WTC11 (cell line): ENCODE measurements around the gene GMIP.

Experiments used
- ATF3 ChIP-seq: sonication (generic); formaldehyde crosslinking; conservative IDR thresholded peaks from 2 replicates; pipeline ENCODE4 v1.8.1; 2022; ENCODE audit warnings: mild to moderate bottlenecking, missing genetic modification reagents
- CREB1 ChIP-seq: sonication (generic); formaldehyde crosslinking; IDR thresholded peaks from 2 replicates; pipeline ENCODE4 v1.8.0; 2023; ENCODE audit warnings: mild to moderate bottlenecking, missing genetic modification reagents
- CTCF ChIP-seq: fragments of 200-600 bp; IDR thresholded peaks from 2 replicates; pipeline ENCODE4 v1.8.0; 2022; ENCODE audit warnings: antibody characterized with exemption
- ETV6 ChIP-seq: sonication (generic); formaldehyde crosslinking; IDR thresholded peaks from 2 replicates; pipeline ENCODE4 v1.8.1; 2022; ENCODE audit warnings: mild to moderate bottlenecking, missing genetic modification reagents
- IRF1 ChIP-seq: sonication (generic); formaldehyde crosslinking; IDR thresholded peaks from 2 replicates; pipeline ENCODE4 v1.8.0; 2023; ENCODE audit warnings: missing genetic modification reagents
- IRF2 ChIP-seq: sonication (generic); formaldehyde crosslinking; IDR thresholded peaks from 2 replicates; pipeline ENCODE4 v1.8.0; 2022; ENCODE audit warnings: low read depth, missing genetic modification reagents, borderline replicate concordance
- JUN ChIP-seq: sonication (generic); formaldehyde crosslinking; IDR thresholded peaks from 2 replicates; pipeline ENCODE4 v1.8.0; 2023; ENCODE audit warnings: mild to moderate bottlenecking, missing genetic modification reagents
- MYBL2 ChIP-seq: sonication (generic); formaldehyde crosslinking; IDR thresholded peaks from 2 replicates; pipeline ENCODE4 v1.8.1; 2023; ENCODE audit warnings: mild to moderate bottlenecking, moderate library complexity, missing genetic modification reagents
- NFYB ChIP-seq: sonication (generic); formaldehyde crosslinking; conservative IDR thresholded peaks from 2 replicates; pipeline ENCODE4 v1.8.0; 2022; ENCODE audit warnings: low read depth, missing genetic modification reagents
- SP1 ChIP-seq: sonication (generic); formaldehyde crosslinking; conservative IDR thresholded peaks from 2 replicates; pipeline ENCODE4 v1.8.1; 2022; ENCODE audit warnings: missing genetic modification reagents
- TEAD4 ChIP-seq: sonication (generic); formaldehyde crosslinking; IDR thresholded peaks from 2 replicates; pipeline ENCODE4 v1.8.0; 2022; ENCODE audit warnings: mild to moderate bottlenecking, missing genetic modification reagents
- ZBTB43 ChIP-seq: sonication (generic); formaldehyde crosslinking; IDR thresholded peaks from 2 replicates; pipeline ENCODE4 v1.8.1; 2023; ENCODE audit warnings: mild to moderate bottlenecking, missing genetic modification reagents
- ZNF121 ChIP-seq: sonication (generic); formaldehyde crosslinking; IDR thresholded peaks from 2 replicates; pipeline ENCODE4 v1.8.0; 2023; ENCODE audit warnings: missing genetic modification reagents
- ZNF232 ChIP-seq: sonication (generic); formaldehyde crosslinking; IDR thresholded peaks from 2 replicates; pipeline ENCODE4 v1.8.0; 2022; ENCODE audit warnings: mild to moderate bottlenecking, missing genetic modification reagents

- no peak for TF ChIP-seq JUN (CRISPR knock-in tag)
- TF ChIP-seq CTCF, result no peak
- no peak for TF ChIP-seq ATF3
- no peak for TF ChIP-seq CREB1 (CRISPR knock-in tag)
- TF ChIP-seq MYBL2, result no peak
- no peak for TF ChIP-seq TEAD4
- no peak for TF ChIP-seq ETV6 (CRISPR knock-in tag)
- no peak for TF ChIP-seq IRF1 (CRISPR knock-in tag)
- TF ChIP-seq SP1 (CRISPR knock-in tag), result no peak
- no peak for TF ChIP-seq IRF2 (CRISPR knock-in tag)
- no peak for TF ChIP-seq ZNF121 (CRISPR knock-in tag)
- no peak for TF ChIP-seq NFYB
- no peak for TF ChIP-seq ZBTB43
- TF ChIP-seq ZNF232 (CRISPR knock-in tag), result no peak
Observed at GRCh38 chr19:19651076-19651475, 7.6 kb upstream of the GMIP start.
